Osteoblast (primary cell): ENCODE measurements around the gene SYN1. TPM values are rescaled to one million over a fixed set of nuclear protein-coding genes. Genes with fewer than 3 reads are reported as not detected.

Experiments used
- DNase-seq: peaks from one replicate; pipeline ENCODE4 v3.0.0; 2011; ENCODE audit warnings: low spot score, mixed read lengths; ENCODE audit not compliant: insufficient read length; ENCODE audit errors: missing footprints
- H2AFZ ChIP-seq: 2 replicates; pipeline ENCODE4 v1.6.0; 2011; ENCODE audit warnings: mild to moderate bottlenecking, low read length
- H3K27ac ChIP-seq: 2 replicates; pipeline ENCODE4 v1.5.1; 2011; ENCODE audit warnings: mild to moderate bottlenecking, low read depth, low read length, moderate library complexity
- H3K27me3 ChIP-seq: 2 replicates; pipeline ENCODE4 v1.6.0; 2012; ENCODE audit warnings: mild to moderate bottlenecking, control low read depth, inconsistent platforms, low read length, moderate library complexity; ENCODE audit not compliant: insufficient read depth
- H3K36me3 ChIP-seq: 2 replicates; pipeline ENCODE4 v1.5.1; 2011; ENCODE audit warnings: mild to moderate bottlenecking, low read length, control low read depth, moderate library complexity; ENCODE audit not compliant: insufficient read depth
- H3K4me1 ChIP-seq: 2 replicates; pipeline ENCODE4 v1.5.1; 2011; ENCODE audit warnings: mild to moderate bottlenecking, low read length, control low read depth, moderate library complexity; ENCODE audit not compliant: insufficient read depth
- H3K4me2 ChIP-seq: 2 replicates; pipeline ENCODE4 v1.6.0; 2011; ENCODE audit warnings: mild to moderate bottlenecking, low read length; ENCODE audit not compliant: insufficient read depth
- H3K4me3 ChIP-seq: fragments of 200-600 bp; sonication (generic); 3 replicates; pipeline ENCODE4 v1.5.1; 2012; ENCODE audit warnings: mild to moderate bottlenecking, low read length, inconsistent platforms; ENCODE audit not compliant: insufficient read depth
- H3K79me2 ChIP-seq: 2 replicates; pipeline ENCODE4 v1.6.0; 2012; ENCODE audit warnings: mild to moderate bottlenecking, low read length, control low read depth, inconsistent platforms; ENCODE audit not compliant: insufficient read depth
- H3K9me3 ChIP-seq: 2 replicates; pipeline ENCODE4 v1.5.1; 2011; ENCODE audit warnings: low read depth, low read length, control low read depth
- H4K20me1 ChIP-seq: 2 replicates; pipeline ENCODE4 v1.6.0; 2012; ENCODE audit warnings: mild to moderate bottlenecking, low read length, control low read depth; ENCODE audit not compliant: insufficient read depth
- small RNA-seq: library from RNA; depleted of rRNA; stranded (forward); fragments of <200 nt; gene quantifications from one replicate; pipeline ENCODE3, GENCODE V24; 2012
- total RNA-seq: library from RNA; depleted of rRNA; stranded (reverse); fragments of >200 nt; gene quantifications from 2 replicates; pipeline ENCODE4 v1.2.3, GENCODE V29; 2012
- TF ChIP-seq, protein P1 (sequence below): IDR thresholded peaks from 2 replicates; pipeline ENCODE4 v1.5.1; 2011; ENCODE audit warnings: mild to moderate bottlenecking, low read depth, low read length, moderate library complexity; ENCODE audit errors: extremely low read depth

SYN1 gene
- total RNA-seq, 1 donor = under 0.01 TPM

DNA sequence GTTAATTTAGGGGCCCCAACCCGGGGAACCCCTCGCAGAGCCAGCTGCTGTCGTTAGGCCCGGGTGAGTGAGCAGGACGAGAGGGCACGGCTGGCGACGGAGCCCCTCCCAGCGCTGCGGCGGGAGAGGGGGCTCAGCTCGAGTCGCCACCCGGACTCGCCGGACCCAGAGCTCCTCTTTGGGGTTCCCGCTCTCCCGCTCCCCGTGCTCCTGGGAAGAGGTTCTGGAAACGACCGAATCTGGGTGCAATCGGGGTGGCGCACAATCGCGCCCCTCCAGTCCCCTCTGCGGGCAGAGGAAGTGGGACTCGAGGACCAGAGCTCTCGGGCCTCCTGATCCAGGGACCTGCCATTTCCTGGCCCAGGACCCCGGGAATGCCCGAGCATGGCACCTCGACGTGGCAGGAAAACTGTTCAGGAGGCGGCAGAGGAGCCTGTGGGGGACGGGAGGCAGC is 95.9 kb downstream of the SYN1 start:
- peak overlapping the region; percentile 81 for H3K4me2 ChIP-seq
- H3K27me3 ChIP-seq = no peaks in the 10 kb centered on the region
- H3K27ac ChIP-seq = no peak overlapping the region
- H3K4me1 ChIP-seq = no peaks in the 10 kb centered on the region
- TF ChIP-seq, protein P1, sequence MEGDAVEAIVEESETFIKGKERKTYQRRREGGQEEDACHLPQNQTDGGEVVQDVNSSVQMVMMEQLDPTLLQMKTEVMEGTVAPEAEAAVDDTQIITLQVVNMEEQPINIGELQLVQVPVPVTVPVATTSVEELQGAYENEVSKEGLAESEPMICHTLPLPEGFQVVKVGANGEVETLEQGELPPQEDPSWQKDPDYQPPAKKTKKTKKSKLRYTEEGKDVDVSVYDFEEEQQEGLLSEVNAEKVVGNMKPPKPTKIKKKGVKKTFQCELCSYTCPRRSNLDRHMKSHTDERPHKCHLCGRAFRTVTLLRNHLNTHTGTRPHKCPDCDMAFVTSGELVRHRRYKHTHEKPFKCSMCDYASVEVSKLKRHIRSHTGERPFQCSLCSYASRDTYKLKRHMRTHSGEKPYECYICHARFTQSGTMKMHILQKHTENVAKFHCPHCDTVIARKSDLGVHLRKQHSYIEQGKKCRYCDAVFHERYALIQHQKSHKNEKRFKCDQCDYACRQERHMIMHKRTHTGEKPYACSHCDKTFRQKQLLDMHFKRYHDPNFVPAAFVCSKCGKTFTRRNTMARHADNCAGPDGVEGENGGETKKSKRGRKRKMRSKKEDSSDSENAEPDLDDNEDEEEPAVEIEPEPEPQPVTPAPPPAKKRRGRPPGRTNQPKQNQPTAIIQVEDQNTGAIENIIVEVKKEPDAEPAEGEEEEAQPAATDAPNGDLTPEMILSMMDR = no peak
- peak overlapping the region; percentile 84 for H2AFZ ChIP-seq
- H3K9me3 ChIP-seq = no peaks in the 10 kb centered on the region
- H4K20me1 ChIP-seq = no peaks in the 10 kb centered on the region
- peak overlapping the region; percentile 73 for H3K4me3 ChIP-seq
- no peak for DNase-seq
- no peaks in the 10 kb centered on the region for H3K79me2 ChIP-seq
- H3K36me3 ChIP-seq = no peaks in the 10 kb centered on the region

DNA sequence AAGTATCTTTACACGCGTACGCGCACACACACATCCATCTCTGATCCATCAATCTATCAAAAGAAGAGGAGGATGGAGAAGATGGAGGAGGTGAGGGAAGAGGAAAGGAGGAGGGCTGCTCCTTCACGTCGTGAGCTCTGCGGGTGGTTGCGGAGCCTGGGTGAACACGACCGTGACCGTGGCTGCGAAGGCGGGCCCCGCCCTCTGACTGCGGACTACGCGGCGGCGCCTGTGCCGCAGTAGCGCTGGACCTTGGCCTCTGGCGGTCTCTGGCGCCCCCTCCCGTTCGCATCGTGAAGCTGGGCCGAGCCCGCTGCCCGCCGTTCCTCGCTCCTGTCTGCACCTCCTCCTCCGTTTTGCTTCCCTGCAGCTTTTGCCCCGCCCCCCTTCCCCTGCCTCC is 96.4 kb downstream of the SYN1 start:
- Histone ChIP-seq H2AFZ (peak overlapping the region; percentile 83), H3K27me3 (no peaks in the 10 kb centered on the region), H3K79me2 (no peaks in the 10 kb centered on the region), H3K4me1 (no peaks in the 10 kb centered on the region), H3K36me3 (no peaks in the 10 kb centered on the region), H3K4me3 (peak overlapping the region; percentile 73), H3K4me2 (peak overlapping the region; percentile 81), H4K20me1 (no peaks in the 10 kb centered on the region), H3K9me3 (no peaks in the 10 kb centered on the region), H3K27ac (no peak overlapping the region)
- TF ChIP-seq, protein P1 = peak; percentile 45
- peak; percentile 95 for DNase-seq

Small RNAs within 50 kb of the gene (small RNA-seq; reads per million reads assigned to genes)
- gene MIR4769 = not detected

Other genes with a start within 250 kb of the SYN1 start
- gene ZNF157, start 249.3 kb downstream of the SYN1 start, total RNA-seq = under 0.01 TPM in 1 of 2 replicates, not detected in the other
- gene ZNF41, start 136.6 kb downstream of the SYN1 start, total RNA-seq = 9.0 and 9.1 TPM in 2 replicates
- gene ARAF, start 58.7 kb downstream of the SYN1 start, total RNA-seq = 18.9 and 21.0 TPM in 2 replicates
- 904 and 922 TPM in 2 replicates for gene TIMP1, start 37.4 kb downstream of the SYN1 start, total RNA-seq
- 0.29 and 0.36 TPM in 2 replicates for gene CFP, start 10.1 kb upstream of the SYN1 start, total RNA-seq
- 36.2 and 37.6 TPM in 2 replicates for gene ELK1, start 30.7 kb upstream of the SYN1 start, total RNA-seq
- 93.4 and 94.9 TPM in 2 replicates for gene UXT, start 39.3 kb upstream of the SYN1 start, total RNA-seq
- 5.8 and 7.7 TPM in 2 replicates for gene ZNF81, start 217.0 kb upstream of the SYN1 start, total RNA-seq